CD14-positive monocyte (primary cell): ENCODE measurements around the gene POLR2F. TPM values are rescaled to one million over a fixed set of nuclear protein-coding genes. Genes with fewer than 3 reads are reported as not detected.
A peak's percentile ranks its signal among the peaks of the same experiment; 100 is the strongest.

Experiments
- DNase-seq, 3 donors: peaks; one replicate each; pipeline ENCODE4 v3.0.0-alpha.2; 2011 to 2022
- H2AFZ ChIP-seq: 2 replicates; pipeline ENCODE4 v1.6.0; 2012; ENCODE audit warnings: mild to moderate bottlenecking, low read depth, low read length, inconsistent platforms; ENCODE audit not compliant: insufficient read depth, poor library complexity, severe bottlenecking
- H3K27ac ChIP-seq, 2 donors: 1 replicate in 1 of 2; 2 replicates in 1 of 2; pipeline ENCODE4 v1.5.1; 2012 to 2013; ENCODE audit warnings: low read length in 2 of 2, control low read depth in 1 of 2, inconsistent platforms in 1 of 2, low read depth in 1 of 2, mild to moderate bottlenecking in 1 of 2
- H3K27me3 ChIP-seq, 2 donors: one replicate each; pipeline versions ENCODE4 v1.6.0 to v1.6.1; 2011 to 2013; ENCODE audit warnings: low read length in 2 of 2; ENCODE audit not compliant: control insufficient read depth in 2 of 2, insufficient read depth in 2 of 2
- H3K36me3 ChIP-seq, 2 donors: replicated peaks in 1 of 2; 1 replicate in 1 of 2; 2 replicates in 1 of 2; pipeline versions ENCODE4 v1.5.1 to v1.6.1; 2012 to 2013; ENCODE audit warnings: low read length in 2 of 2, control low read depth in 1 of 2, inconsistent platforms in 1 of 2, mild to moderate bottlenecking in 1 of 2; ENCODE audit not compliant: insufficient read depth in 2 of 2, control insufficient read depth in 1 of 2
- H3K4me1 ChIP-seq, 2 donors: 1 replicate in 1 of 2; 2 replicates in 1 of 2; pipeline versions ENCODE4 v1.5.1 to v1.6.1; 2012 to 2013; ENCODE audit warnings: low read length in 2 of 2, control low read depth in 1 of 2, inconsistent platforms in 1 of 2, mild to moderate bottlenecking in 1 of 2, moderate library complexity in 1 of 2; ENCODE audit not compliant: insufficient read depth in 2 of 2, control insufficient read depth in 1 of 2
- H3K4me2 ChIP-seq: replicated peaks from 2 replicates; pipeline ENCODE3; 2012; ENCODE audit warnings: low read length, moderate library complexity, mild to moderate bottlenecking; ENCODE audit not compliant: poor library complexity, severe bottlenecking; ENCODE audit errors: extremely low read depth
- H3K4me3 ChIP-seq, 3 experiments: fragments of 200-600 bp in 1 of 3; sonication (generic) in 1 of 3; replicated peaks in 1 of 3; 1 replicate in 2 of 3; 2 replicates in 1 of 3; pipeline ENCODE4 v1.5.1; 2011 to 2013; ENCODE audit warnings: low read length in 3 of 3, mild to moderate bottlenecking in 3 of 3, control low read depth in 2 of 3, low read depth in 2 of 3, inconsistent platforms in 1 of 3, moderate library complexity in 1 of 3
- H3K79me2 ChIP-seq: 2 replicates; pipeline ENCODE4 v1.6.0; 2012; ENCODE audit warnings: mild to moderate bottlenecking, control low read depth, inconsistent platforms, low read length, moderate library complexity; ENCODE audit not compliant: insufficient read depth
- H3K9ac ChIP-seq: 2 replicates; pipeline ENCODE4 v1.6.0; 2017; ENCODE audit warnings: low read length, mild to moderate bottlenecking; ENCODE audit not compliant: insufficient read depth, poor library complexity, severe bottlenecking
- H3K9me3 ChIP-seq, 2 donors: replicated peaks in 1 of 2; 1 replicate in 1 of 2; 2 replicates in 1 of 2; pipeline versions ENCODE4 v1.5.1 to v1.6.1; 2012 to 2013; ENCODE audit warnings: low read length in 2 of 2, control low read depth in 1 of 2; ENCODE audit not compliant: control insufficient read depth in 1 of 2, insufficient read depth in 1 of 2
- H4K20me1 ChIP-seq: 2 replicates; pipeline ENCODE4 v1.6.0; 2012; ENCODE audit warnings: mild to moderate bottlenecking, low read length, control low read depth, moderate library complexity; ENCODE audit not compliant: insufficient read depth
- H3K27ac Mint-ChIP-seq, 7 donors: one replicate each; pipeline ENCODE4 v1.8.0; 2020; ENCODE audit warnings: mild to moderate bottlenecking in 7 of 7, mixed read lengths in 7 of 7, moderate library complexity in 6 of 7, inconsistent platforms in 2 of 7
- H3K27me3 Mint-ChIP-seq, 3 donors: one replicate each; pipeline ENCODE4 v1.8.0; 2021 to 2022; ENCODE audit warnings: low read depth in 3 of 3, mild to moderate bottlenecking in 3 of 3, mixed read lengths in 3 of 3, moderate library complexity in 3 of 3, inconsistent platforms in 1 of 3
- H3K36me3 Mint-ChIP-seq, 2 donors: one replicate each; pipeline ENCODE4 v1.8.0; 2020; ENCODE audit warnings: mixed read lengths in 2 of 2, inconsistent platforms in 1 of 2, mild to moderate bottlenecking in 1 of 2
- H3K4me1 Mint-ChIP-seq: one replicate; pipeline ENCODE4 v1.8.0; 2020; ENCODE audit warnings: mild to moderate bottlenecking, mixed read lengths
- H3K4me3 Mint-ChIP-seq, 2 donors: one replicate each; pipeline ENCODE4 v1.8.0; 2020; ENCODE audit warnings: mild to moderate bottlenecking in 2 of 2, mixed read lengths in 2 of 2, moderate library complexity in 1 of 2
- H3K9me3 Mint-ChIP-seq, 7 donors: one replicate each; pipeline ENCODE4 v1.8.0; 2020 to 2022; ENCODE audit warnings: mixed read lengths in 7 of 7, mild to moderate bottlenecking in 6 of 7, moderate library complexity in 6 of 7, inconsistent platforms in 2 of 7
- CTCF ChIP-seq: fragments of 200-600 bp; IDR thresholded peaks from one replicate; pipeline ENCODE4 v1.8.0; 2022; ENCODE audit warnings: antibody characterized with exemption, mild to moderate bottlenecking
- WGBS: methylation state at CpG from one replicate; pipeline ENCODE4 v1.1.5; 2013; ENCODE audit warnings: missing lambda C conversion rate; ENCODE audit not compliant: insufficient coverage; 5-methylcytosine and 5-hydroxymethylcytosine counted together
- intact Hi-C, 2 donors: fragments of 100-400 bp; cut with micrococcal nuclease; formaldehyde crosslinking; loops; one replicate each; pipeline versions ENCODE4 v1.15.0 to v1.15.1; 2023
- polyA plus RNA-seq, 3 donors: library from polyadenylated mRNA; depleted of rRNA in 1 of 3; unstranded in 2 of 3; stranded (reverse) in 1 of 3; fragments of 300-500 nt in 2 of 3; fragments of >200 nt in 1 of 3; fragmentation: Illumina TruSeq in 2 of 3; gene quantifications; 1 replicate in 2 of 3; 2 replicates in 1 of 3; pipeline ENCODE4 v1.2.3, GENCODE V29; 2012 to 2021

POLR2F gene
- polyA plus RNA-seq, 3 donors = 45.4 to 182 (median 143) TPM

GRCh38 chr22:37940698-37941376 is 12.7 kb upstream of the POLR2F start:
- WGBS = 56% methylated on average over 11 of the region's 12 CpGs
- Histone ChIP-seq H2AFZ (no peak overlapping the region), H3K27me3 (no peaks in the 10 kb centered on the region), H3K36me3 (peaks cover 21 to 25% of the 10 kb centered on the region in 2 donors), H3K4me2 (no peak overlapping the region), H3K79me2 (no peaks in the 10 kb centered on the region), H3K4me1 (peaks cover 7 to 10% of the 10 kb centered on the region in 2 donors), H3K4me3 (no peak overlapping the region), H4K20me1 (no peaks in the 10 kb centered on the region), H3K27ac (peak overlapping the region; percentile 12 to 41), H3K9ac (no peak overlapping the region), H3K9me3 (no peaks in the 10 kb centered on the region)
- no peak overlapping the region for H3K4me3 Mint-ChIP-seq
- H3K27me3 Mint-ChIP-seq = peaks cover 0 to 2% (median 0%) of the 10 kb centered on the region in 3 donors
- intact Hi-C loops = no loop called here
- H3K9me3 Mint-ChIP-seq = no peaks in the 10 kb centered on the region
- peak; percentile 2 to 54 (median 16) for DNase-seq
- peaks cover 25 to 48% of the 10 kb centered on the region in 2 donors for H3K36me3 Mint-ChIP-seq
- H3K27ac Mint-ChIP-seq = peak overlapping the region; percentile 34 to 79 (median 55)
- no peak for TF ChIP-seq CTCF
- H3K4me1 Mint-ChIP-seq = peaks cover 7% of the 10 kb centered on the region

GRCh38 chr22:37942133-37942532 is 11.4 kb upstream of the POLR2F start:
- Histone ChIP-seq H3K79me2 (no peaks in the 10 kb centered on the region), H3K4me3 (no peak overlapping the region), H4K20me1 (no peaks in the 10 kb centered on the region), H3K9me3 (no peaks in the 10 kb centered on the region), H2AFZ (no peak overlapping the region), H3K4me1 (peaks cover 7 to 10% of the 10 kb centered on the region in 2 donors), H3K9ac (no peak overlapping the region), H3K27me3 (no peaks in the 10 kb centered on the region), H3K36me3 (peaks cover 18 to 25% of the 10 kb centered on the region in 2 donors), H3K27ac (no peak overlapping the region), H3K4me2 (no peak overlapping the region)
- DNase-seq = no peak
- H3K4me3 Mint-ChIP-seq = no peak overlapping the region
- peaks cover 7% of the 10 kb centered on the region for H3K4me1 Mint-ChIP-seq
- no peak for TF ChIP-seq CTCF
- peaks cover 20 to 41% of the 10 kb centered on the region in 2 donors for H3K36me3 Mint-ChIP-seq
- H3K9me3 Mint-ChIP-seq = peaks cover 0 to under 1% (median 0%) of the 10 kb centered on the region in 7 donors
- peak overlapping the region in 1 of 7 donors; percentile 23 for H3K27ac Mint-ChIP-seq
- WGBS = 97% methylated on average over 8 of the region's 8 CpGs
- intact Hi-C loops = no loop called here
- H3K27me3 Mint-ChIP-seq = peaks cover 0 to 2% (median 1%) of the 10 kb centered on the region in 3 donors
